ENCODE results near the gene ATP13A4. TPM values are rescaled to one million over a fixed set of nuclear protein-coding genes. Genes with fewer than 3 reads are reported as not detected.

ATP13A4 gene
- total RNA-seq, 1 experiment from 2014 or later: not detected

- H3K4me1 Mint-ChIP-seq (ENCODE audit: insufficient read depth, unreplicated experiment): no peaks in the 10 kb centered on the region
- ChIA-PET CTCF (interaction anchor here (2.3 kb wide), 1 partner anchor 91 kb away, joined by 6 read pairs; no protein-coding TSS in a partner anchor), POLR2A (no interaction called here)
- intact Hi-C loops (cut with micrococcal nuclease): no loop called here
- no peak for DNase-seq (ENCODE audit: unreplicated experiment)
- no peaks in the 10 kb centered on the region for H3K36me3 Mint-ChIP-seq (ENCODE audit: insufficient read depth, unreplicated experiment)
- H3K27ac Mint-ChIP-seq (ENCODE audit: low read depth, unreplicated experiment): no peak overlapping the region
- H3K27me3 Mint-ChIP-seq (ENCODE audit: insufficient read depth, unreplicated experiment): peaks cover 51% of the 10 kb centered on the region
- H3K4me3 Mint-ChIP-seq (ENCODE audit: unreplicated experiment): no peak overlapping the region
- BruUV-seq (replicated peaks): no TSS peak
- no peaks in the 10 kb centered on the region for H3K9me3 Mint-ChIP-seq (ENCODE audit: unreplicated experiment)
- TF ChIP-seq CTCF (IDR thresholded peaks at IDR 0.05; ENCODE audit: unreplicated experiment): no peak
Observed at GRCh38 chr3:193553586-193553985, 1.1 kb downstream of the ATP13A4 start.

- Mint-ChIP-seq H3K27me3 (ENCODE audit: insufficient read depth, unreplicated experiment) (peaks cover 49% of the 10 kb centered on the region), H3K4me1 (ENCODE audit: insufficient read depth, unreplicated experiment) (no peaks in the 10 kb centered on the region), H3K27ac (ENCODE audit: low read depth, unreplicated experiment) (no peak overlapping the region), H3K9me3 (ENCODE audit: unreplicated experiment) (no peaks in the 10 kb centered on the region), H3K4me3 (ENCODE audit: unreplicated experiment) (no peak overlapping the region), H3K36me3 (ENCODE audit: insufficient read depth, unreplicated experiment) (no peaks in the 10 kb centered on the region)
- ChIA-PET POLR2A (no interaction called here), CTCF (interaction anchor here (0.9 to 2.3 kb wide), 3 partner anchors 9 to 529 kb away, joined by 3 to 6 read pairs (median 4); no protein-coding TSS in a partner anchor)
- no TSS peak for BruUV-seq (replicated peaks)
- DNase-seq (ENCODE audit: unreplicated experiment): no peak
- intact Hi-C loops (cut with micrococcal nuclease): no loop called here
- TF ChIP-seq CTCF (IDR thresholded peaks at IDR 0.05; ENCODE audit: unreplicated experiment): no peak
Observed at GRCh38 chr3:193552923-193553322, 1.8 kb downstream of the ATP13A4 start.

GRCh38 chr3:193548406-193548805, 6.3 kb downstream of the ATP13A4 start:
- ChIA-PET POLR2A (interaction anchor here (0.6 to 1.4 kb wide), 2 partner anchors 18 to 844 kb away, joined by 3 read pairs; no protein-coding TSS in a partner anchor), CTCF (interaction anchor here (0.5 to 1.2 kb wide), 4 partner anchors 24 to 626 kb away, joined by 3 read pairs; no protein-coding TSS in a partner anchor)
- no peak overlapping the region for H3K27ac Mint-ChIP-seq (ENCODE audit: low read depth, unreplicated experiment)
- intact Hi-C loops (cut with micrococcal nuclease): no loop called here
- no TSS peak for BruUV-seq (replicated peaks)
- H3K4me3 Mint-ChIP-seq (ENCODE audit: unreplicated experiment): no peak overlapping the region
- H3K27me3 Mint-ChIP-seq (ENCODE audit: insufficient read depth, unreplicated experiment): peaks cover 19% of the 10 kb centered on the region
- DNase-seq (ENCODE audit: unreplicated experiment): no peak
- H3K4me1 Mint-ChIP-seq (ENCODE audit: insufficient read depth, unreplicated experiment): no peaks in the 10 kb centered on the region
- no peaks in the 10 kb centered on the region for H3K36me3 Mint-ChIP-seq (ENCODE audit: insufficient read depth, unreplicated experiment)
- no peak for TF ChIP-seq CTCF (IDR thresholded peaks at IDR 0.05; ENCODE audit: unreplicated experiment)
- peaks cover 7% of the 10 kb centered on the region for H3K9me3 Mint-ChIP-seq (ENCODE audit: unreplicated experiment)

- intact Hi-C loops (cut with micrococcal nuclease): no loop called here
- ChIA-PET CTCF (no interaction called here), POLR2A (no interaction called here)
- H3K27me3 Mint-ChIP-seq (ENCODE audit: insufficient read depth, unreplicated experiment): peaks cover 12% of the 10 kb centered on the region
- no peaks in the 10 kb centered on the region for H3K36me3 Mint-ChIP-seq (ENCODE audit: insufficient read depth, unreplicated experiment)
- no peak for DNase-seq (ENCODE audit: unreplicated experiment)
- TF ChIP-seq CTCF (IDR thresholded peaks at IDR 0.05; ENCODE audit: unreplicated experiment): no peak
- no peak overlapping the region for H3K27ac Mint-ChIP-seq (ENCODE audit: low read depth, unreplicated experiment)
- BruUV-seq (replicated peaks): no TSS peak
- no peaks in the 10 kb centered on the region for H3K4me1 Mint-ChIP-seq (ENCODE audit: insufficient read depth, unreplicated experiment)
- peaks cover 7% of the 10 kb centered on the region for H3K9me3 Mint-ChIP-seq (ENCODE audit: unreplicated experiment)
- H3K4me3 Mint-ChIP-seq (ENCODE audit: unreplicated experiment): no peak overlapping the region
Observed at GRCh38 chr3:193546129-193546528, 8.6 kb downstream of the ATP13A4 start.
